CD4-positive, alpha-beta T cell treated with Interleukin-4 for 1 hour (primary cell): ENCODE results near the gene WSB1.
"Not testable (repeated sequence)": the region's sequence is repeated elsewhere in the genome, so short reads cannot be mapped to it uniquely, and the experiment has no call there.

Source experiments
- DNase-seq, 2 donors: peaks; one replicate each; pipeline ENCODE4 v3.0.0-alpha.2; 2020 to 2022

Gene WSB1

DNA sequence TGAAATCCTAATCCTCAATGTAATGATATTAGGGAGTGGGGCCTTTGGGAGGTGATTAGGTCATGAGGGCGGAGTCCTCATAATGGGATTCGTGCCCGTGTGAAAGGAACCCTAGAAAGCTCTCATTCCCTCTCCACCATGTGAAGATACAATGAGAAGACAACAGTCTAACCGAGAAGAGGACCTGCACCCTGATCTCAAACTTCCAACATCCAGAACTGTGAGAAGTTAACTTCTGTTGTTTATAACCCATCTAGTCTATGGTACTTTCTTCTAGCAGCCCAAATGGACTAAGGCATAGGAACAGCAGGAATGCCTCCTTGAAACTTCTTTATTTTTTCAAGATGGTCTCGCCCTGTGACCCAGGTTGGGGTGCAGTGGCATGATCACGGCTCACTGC lies 24.7 kb downstream of the WSB1 start:
- DNase-seq, result no peak

DNA sequence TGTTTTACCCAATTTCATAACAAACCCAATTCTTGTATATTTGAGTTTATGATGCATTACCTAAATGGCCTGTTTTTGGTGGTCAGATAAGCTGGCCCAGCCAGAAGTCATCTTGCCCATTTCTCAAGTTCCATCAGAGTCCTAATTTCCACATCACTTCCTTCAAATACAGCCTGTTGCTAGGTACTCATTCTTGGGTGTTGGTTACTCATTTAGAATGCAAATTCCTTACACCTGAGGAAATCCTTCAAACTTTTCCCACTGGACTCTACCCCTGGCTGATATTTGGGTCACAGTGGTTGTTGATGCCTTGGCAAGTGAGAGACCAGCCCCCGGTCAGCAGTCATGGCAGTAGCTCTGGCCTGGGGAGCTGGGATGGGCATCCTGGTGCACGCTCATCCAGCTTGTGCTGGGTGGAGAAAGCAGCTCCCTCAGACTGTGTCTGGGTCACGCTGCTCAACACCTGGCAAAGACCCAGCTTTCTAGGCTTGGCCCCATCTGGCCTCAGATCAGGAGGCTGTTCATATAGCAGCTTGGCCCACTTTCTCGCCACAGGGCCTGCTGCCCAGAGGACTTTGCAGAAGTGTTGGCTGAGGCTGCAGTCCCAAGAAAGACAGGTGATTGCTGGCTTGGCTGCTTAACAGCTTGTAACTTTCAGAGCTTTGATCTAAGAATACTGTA lies 25.8 kb downstream of the WSB1 start:
- no peak for DNase-seq

DNA sequence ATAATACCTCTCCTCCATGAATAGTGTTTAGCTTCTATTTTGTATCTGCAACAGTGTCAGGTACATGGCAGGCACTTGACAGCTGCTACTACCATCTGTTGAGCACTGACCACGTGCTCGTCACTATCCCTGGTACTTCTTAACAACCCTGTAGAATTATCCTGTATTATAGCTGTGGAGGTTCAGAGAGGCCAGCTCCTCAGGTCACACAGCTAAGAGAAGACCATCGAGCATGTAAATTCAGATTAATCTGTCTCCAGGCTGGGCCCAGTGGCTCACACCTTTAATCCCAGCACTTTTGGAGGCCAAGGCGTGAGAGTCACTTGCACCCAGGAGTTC lies 26.3 kb downstream of the WSB1 start:
- DNase-seq, result no peak

DNA sequence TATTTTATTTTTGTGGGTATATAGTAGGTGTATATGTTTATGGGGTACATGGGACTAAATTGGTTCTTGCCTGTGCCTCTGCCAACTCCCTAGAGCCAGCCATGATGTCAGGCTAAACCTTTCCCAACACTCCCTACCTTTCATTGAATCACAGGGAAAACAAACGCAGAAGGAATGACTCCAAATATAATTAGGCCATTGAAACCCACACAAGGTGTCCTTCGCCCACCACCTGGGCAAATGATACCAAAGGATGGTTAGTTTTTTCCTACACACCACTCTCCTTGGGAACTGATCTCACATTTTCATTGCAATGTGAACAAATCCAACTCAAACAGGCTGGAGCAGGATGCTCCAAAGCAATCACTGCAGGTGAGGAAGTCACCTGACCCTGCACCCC lies 27.5 kb downstream of the WSB1 start:
- DNase-seq, result no peak

DNA sequence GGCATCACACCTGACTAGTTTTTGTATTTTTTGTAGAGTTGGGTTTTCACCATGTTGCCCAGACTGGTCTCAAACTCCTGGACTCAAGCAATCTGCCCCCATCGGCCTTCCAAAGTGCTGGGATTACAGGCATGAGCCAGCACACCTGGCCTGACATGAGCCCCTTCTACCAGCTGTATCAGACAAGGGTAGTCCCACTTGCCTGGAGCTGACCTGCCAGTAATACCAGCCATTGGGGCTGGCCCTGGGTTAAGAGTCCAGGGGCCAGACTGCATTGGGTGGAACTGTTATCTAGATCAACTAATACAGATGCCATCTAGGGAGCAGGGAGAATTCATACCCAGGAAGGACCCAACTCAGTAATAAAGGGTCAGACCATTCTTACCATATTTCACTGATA lies 28.1 kb downstream of the WSB1 start:
- no peak for DNase-seq

DNA sequence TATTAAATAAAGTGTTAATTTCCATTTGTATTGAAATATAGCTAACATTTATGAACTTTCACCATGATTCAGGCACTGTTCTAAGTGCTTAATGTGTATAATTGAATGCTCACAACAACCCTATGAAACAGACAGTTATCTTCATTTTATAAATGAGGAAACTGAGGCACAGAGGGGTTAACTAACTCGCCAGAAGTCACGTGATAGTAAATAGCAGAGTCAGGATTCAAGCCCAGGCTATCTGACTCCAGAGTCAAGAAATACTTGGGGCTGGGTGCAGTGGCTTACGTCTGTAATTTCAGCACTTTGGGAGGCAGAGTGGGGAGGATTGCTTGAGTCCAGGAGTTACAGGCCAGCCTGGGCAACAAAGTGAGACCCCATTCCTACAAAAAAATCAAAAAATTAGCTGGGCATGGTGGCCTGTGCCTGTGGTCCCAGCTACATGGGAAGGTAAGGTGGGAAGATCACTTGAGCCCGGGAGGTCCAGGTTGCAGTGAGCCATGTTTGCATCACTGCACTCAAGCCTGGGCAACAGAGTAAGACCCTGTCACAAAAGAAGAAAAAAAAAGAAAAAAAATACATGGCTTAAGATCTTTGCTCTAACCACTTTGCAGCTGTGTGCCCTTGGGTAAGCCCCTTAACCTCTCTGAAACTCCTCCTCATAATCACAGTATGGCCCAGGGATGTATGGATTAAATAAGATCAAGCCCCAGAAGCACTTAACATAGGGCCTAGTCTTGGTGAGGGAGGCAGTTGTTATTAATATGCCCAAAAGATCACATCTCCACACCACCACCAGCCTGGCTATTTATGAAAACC lies 29.0 kb downstream of the WSB1 start:
- no peak for DNase-seq

DNA sequence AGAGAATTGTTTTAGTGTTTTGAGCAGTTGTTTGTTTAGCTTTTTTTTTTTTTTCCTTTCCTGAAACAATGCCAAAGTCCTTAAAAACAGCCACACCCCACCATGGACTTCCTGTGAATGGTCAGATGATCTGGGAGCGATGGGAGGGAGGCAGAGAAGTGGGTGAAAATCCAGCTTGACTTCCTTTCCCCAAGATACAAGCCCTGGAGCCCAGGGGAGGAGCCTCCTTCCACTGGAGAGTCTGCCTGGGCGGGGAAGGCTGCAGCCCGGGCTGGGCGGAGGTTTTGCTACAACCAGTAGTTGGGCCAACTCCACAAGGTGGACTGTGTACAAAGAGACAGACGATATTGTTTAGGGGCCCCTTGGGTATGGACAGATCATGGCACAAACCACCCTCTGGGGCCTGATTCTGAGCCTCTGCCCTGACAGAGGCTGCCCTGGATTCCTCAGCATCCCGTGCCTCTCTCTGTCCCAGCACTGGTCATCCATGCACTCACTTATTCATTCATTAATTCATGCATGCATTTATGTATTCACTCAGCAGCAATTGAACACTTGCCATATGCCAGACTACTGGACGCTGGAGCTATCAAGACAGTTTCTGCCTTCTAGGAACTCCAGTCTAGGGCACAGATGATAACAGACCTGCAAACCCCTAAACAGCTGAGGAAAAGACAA lies 29.8 kb downstream of the WSB1 start:
- no peak for DNase-seq

DNA sequence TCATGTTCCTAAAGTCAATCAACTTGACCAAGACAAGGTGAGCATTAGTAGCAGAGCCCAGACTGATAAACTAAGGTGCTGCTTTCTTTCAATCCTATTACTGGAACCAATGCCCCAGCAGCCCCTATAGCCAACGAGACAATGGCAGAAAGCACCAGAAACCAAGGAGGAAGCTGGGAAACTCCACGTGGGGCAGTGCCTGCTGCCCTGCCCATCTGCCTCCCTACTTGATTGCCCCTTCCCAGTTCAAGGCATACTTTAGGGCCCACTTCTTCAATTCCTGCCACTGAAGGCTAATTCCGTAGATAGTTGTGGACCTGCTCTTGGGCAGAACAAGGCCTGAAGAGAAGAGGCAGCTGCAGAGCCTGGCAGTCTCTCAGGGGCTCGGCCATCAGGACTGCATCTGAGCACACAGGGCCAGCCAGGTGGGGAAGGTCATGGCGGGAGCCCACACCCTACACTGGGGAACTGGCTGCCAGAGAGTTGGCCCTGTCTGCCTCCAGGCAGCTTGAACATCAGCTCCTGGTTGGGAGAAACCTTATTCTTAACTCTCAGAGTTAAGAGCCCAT lies 30.9 kb downstream of the WSB1 start:
- no peak for DNase-seq

DNA sequence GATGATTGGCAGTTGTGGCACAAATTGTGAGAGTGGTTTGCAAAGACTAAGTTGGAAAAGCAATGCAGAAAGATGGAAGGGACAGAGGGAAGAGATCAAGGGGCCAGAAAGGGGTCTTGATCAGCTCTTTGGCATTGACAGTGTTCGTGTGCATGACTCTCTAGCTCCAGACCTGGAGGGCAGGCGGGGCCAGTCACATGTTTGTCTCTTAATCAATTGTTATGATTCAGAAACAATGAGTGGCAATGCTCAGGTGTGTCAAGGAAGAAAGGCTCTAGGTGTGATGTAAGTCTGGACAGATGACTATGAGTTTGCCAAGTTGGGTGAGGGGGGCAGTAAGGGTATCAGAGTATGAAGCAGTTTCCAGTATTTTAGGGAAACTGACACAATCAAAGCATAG lies 32.1 kb downstream of the WSB1 start:
- DNase-seq, result no peak

DNA sequence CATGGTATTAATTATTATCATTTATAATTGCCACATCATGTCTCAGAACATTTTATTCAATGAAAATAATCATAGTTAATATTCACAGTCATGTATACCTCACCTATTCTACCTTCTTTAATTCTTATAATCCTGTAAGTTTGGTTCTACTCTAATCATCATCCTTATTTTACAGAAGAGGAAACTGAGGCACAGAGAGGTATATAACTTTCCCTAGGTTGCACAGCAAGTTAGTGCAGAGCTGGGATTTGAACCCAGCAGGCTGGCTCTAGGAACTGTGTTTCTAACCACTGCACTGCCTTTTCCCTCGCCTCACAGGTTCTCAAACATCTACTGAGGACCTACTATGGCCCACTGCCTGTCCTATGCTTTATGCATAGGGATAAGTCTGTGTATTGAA lies 32.7 kb downstream of the WSB1 start:
- DNase-seq, result no peak

DNA sequence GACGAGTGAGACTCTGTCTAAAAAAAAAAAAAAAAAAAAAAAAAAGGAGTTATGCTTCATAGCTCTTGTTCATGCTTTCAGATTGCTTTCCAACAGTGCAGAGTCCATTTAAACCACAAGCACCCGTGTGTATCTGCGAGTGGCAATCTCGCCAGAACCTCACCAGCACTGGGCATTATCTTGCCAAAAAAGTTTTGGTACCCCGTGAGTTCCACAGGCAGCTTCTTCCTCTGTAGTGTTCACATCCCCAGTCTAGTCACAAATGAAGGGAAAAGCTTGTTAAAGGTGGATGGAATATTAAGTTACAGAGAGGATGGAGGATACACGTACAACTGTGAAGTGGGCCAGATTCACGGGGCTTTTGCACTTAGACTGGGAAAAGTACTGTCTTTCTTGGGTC lies 33.5 kb downstream of the WSB1 start:
- DNase-seq, result no peak

DNA sequence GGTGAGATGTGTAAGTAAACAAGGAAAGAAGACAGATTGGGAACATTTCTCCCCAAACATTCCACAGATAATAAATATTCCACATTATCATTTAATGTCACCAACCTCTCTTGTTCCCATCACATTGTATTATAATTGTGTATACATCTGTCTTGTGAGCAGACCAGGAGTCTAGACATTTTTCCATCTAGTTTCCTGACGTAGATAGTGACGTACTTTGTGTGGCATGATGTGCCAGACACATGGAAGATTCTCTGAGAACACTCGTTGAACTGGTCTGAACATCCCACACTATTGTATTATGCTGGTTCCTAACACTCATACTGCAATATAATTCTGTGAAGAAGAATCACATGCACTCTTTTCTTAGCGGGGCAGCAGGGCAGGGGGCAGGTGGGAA lies 34.0 kb downstream of the WSB1 start:
- DNase-seq, result no peak

DNA sequence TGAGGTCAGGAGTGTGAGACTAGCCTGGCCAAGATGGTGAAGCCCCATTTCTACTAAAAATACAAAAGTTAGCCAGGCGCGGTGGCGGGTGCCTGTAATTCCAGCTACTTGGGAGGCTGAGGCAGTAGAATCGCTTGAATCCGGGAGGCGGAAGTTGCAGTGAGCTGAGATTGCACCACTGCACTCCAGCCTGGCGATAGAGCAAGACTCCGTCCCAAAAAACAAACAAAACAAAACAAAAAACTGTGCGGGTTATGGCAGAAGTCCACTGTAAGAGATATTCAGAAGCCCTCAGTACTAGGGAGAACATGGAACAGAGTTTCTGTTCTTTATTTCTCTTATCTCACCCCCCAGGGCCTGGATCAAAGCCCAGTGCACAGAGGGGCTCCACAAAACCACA lies 34.8 kb downstream of the WSB1 start:
- not testable (repeated sequence) for DNase-seq

DNA sequence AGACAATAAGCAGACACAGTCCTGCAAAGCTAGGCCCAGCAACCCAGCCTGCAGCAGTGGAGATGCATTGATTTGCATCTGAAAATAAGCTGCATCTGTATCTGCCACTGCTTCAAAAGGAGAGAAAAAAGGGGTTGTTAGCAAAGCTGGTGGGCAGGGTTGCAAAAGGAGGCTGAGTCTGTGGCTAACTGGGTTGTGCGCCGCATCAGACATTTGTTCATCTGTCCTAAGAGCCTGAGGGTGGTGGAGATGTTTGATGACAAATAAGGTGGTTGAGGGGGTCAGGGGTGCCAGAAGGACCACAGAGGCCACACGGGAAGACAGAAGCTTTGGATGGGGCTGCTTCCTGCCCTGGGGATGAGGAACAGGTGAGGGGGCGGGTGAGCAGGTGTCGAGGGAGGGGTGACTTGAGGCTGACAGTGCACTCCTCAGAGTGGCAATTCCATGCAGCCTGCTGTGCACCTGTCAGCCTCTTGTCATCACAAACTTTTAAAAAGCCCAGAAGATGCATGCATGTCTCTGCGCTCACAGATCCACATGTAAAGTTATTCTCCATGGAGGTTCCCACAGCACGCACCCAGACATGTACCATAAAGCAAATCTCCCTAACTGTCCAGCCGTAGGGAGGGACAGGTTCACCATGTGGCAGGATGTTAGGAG lies 35.4 kb downstream of the WSB1 start:
- DNase-seq, result no peak

DNA sequence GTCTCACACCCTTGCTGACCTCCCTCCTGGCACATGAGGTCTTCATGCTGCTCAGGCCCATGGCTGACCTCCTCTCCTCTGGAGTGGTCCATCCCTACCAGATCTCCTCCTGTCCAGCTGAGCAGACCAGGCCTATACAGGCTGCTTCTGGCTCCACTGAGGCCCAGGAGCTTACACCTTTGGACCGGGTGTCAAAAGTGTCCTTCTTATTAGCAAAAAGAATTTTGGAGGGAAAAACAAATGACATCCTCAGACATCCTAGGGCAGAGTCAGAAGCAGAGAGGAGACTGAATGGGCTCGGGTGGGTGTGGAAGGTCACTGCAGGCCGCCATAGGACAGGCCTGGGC lies 38.1 kb downstream of the WSB1 start:
- DNase-seq, result no peak

DNA sequence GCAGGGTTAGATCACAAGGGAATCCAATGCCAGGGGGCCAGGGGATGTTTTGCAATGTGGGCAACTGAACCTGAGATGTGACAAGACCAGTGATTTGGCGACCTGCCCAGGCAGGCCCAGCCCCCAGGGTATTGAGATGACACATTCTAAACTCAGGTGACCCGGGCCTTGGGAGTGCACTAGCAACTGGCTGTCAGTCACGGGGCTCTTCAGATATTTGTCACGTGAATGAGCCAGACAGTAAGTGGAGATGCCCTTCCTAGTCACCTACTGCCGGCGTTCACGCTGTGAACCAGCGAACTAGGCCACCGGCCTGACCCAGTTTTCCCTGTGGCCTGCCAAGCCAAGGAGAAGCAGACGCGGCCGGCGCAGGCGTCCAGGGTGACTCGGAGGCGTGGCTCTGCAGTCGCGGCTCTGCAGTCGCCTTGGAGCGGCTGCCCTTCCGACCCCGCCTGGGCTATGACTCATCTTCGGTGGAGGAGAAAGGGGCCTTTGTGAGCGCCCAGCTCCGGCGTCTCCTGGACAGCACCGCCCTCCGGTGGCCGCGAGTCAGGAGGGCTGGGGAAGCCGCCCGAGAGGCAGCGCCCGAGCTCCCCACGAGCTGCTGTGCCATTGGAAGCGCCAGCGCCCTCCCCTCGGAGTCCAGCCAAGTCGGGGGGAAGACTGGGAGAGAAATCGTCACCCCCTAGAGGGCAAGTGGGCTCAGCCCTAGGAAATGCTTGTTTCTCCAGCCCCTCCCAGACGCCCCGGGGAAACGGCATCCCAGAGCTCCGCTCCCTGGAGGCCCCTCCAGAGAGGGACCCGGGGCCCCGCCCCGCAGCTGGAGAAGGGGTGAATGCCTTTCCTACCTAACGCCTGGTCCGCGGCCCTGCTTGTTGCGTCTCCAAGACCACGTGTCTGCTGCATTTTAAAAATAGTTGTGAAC lies 38.8 kb downstream of the WSB1 start:
- peak; percentile 90 to 93 for DNase-seq

DNA sequence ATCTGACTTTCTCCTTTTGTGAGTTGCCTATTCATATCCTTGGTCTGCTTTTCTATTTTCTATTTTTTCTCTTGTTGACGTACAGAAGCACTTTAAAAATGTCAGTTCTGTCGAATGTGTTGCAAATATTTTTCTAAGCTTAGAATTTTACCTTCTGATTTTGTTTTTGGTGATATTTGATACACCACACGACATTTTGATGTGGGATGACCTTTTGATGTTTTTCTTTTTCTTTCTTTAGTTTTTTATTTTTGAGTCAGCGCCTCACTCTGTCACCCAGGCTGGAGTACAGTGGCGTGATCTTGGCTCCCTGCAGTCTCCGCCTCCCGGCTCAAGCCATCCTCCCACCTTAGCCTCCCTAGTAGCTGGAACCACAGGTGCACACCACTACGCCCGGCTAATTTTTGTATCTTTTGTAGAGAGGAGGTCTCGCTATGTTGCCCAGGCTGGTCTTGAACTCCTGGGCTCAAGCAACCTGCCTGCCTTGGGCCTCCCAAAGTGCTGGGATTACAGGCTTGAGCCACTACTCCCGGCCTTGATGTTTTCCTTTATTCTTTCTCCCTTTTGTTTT lies 39.6 kb downstream of the WSB1 start:
- DNase-seq, result no peak

DNA sequence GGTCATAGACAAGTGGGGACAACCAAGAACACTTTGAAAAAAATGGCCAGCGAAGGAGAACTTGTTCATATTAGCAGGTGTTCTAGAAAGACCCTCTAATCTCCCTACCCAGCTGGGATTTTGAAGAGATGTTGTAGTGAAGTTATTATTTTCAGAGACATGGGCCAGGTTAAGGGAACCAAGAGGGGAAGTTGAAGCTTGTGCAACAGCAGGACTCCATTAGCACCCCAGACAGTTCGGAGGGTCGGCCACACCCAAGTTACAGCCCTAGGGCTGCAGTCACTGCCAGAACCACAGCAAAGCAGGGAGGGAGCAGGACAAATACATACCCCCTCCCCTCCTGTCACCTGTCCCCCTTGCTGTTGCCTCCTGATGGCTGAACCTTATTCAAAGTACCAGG lies 42.3 kb downstream of the WSB1 start:
- DNase-seq, result peak in 1 of 2 donors; percentile 40

DNA sequence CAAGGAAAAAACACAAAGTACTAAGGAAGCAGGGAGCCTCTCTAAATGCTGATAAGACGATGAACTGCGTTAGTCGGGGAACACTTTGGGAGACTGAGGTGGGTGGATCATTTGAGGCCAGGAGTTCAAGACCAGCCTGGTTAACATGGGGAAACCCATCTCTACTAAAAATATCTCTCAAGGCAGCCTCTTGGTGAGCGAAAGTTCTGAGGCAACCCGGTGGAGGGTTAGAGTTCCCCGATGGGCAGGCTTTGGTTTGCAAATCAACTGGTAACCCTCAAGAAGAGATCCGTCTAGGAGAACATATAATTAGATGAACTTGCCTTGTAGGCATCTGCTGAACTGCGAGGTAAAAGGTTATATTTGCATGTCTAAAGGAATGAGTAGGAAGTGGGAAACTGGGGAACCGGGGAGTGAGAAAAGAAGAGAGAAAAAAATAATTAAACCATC lies 44.6 kb downstream of the WSB1 start:
- DNase-seq, result no peak

DNA sequence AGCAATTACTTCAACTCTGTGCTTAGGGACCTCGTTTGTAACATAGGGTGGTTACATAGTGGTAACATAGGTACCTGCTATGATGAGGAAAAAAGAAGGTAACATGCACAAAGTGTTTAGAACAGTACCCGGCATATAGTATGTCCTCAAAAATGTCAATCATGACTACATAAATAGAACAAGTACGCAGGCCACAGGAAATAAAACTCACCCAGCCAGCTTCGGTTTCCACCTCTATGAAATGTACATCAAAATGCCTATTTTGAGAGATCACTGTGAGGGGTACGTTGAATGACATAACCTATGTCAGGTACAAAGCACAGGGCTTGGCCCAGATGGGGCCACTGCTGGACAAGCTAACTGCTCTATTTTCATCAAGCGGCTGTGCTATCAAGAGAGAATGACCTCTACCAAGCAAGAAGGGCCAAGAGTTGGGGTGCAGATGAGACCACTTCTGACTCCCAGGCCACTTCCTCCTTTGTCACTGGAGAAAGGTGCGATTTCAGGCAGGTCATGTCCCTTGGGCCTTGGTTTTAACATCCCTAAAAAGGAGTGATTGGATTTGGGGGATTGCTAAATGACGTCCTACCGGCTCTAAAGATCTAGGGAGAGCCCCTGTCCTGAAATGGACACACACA lies 45.4 kb downstream of the WSB1 start:
- no peak for DNase-seq

DNA sequence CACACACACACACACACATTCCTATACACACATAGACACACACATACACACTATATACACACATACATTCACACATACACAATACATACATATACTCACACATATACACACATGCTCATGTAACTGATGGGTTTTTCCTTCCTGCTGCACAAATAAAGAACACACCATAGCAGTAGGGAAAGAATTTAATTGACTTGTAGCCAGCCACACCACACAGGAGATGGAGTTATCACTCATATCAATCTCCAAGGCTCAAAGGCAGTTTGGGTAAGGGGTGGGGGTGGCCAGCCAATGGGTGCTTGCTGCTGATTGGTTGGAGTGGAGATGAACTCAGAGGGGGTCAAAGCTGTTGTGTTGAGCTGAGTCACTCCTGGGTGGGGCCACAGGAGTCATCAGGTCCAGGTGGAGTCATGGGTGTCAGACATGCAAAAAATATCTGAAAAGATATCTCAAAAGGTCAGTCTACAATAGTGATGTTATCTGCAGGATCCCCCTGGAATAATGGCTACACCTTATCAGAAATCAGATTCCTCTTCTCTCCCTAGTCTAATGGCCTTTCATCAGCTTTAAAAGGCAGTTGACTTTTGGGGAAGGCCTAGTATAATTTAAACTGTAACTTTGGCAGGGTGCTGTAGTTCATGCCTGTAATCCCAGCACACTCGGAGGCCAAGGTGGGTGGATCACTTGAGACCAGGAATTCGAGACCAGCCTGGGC lies 46.1 kb downstream of the WSB1 start:
- no peak for DNase-seq
